ENCODE results near the gene MRPL34. TPM values are rescaled to one million over a fixed set of nuclear protein-coding genes. Genes with fewer than 3 reads are reported as not detected.
A peak's percentile ranks its signal among the peaks of the same experiment; 100 is the strongest.

MRPL34 gene
- total and polyA plus RNA-seq, 9 of the 15 experiments (the other 6 are each of a cell fraction or from before 2014, with no cell fraction given) = 11.5 to 256 (median 72.5) TPM

- no peak for TF ChIP-seq RBM34 (IDR thresholded peaks at IDR 0.05; ENCODE audit: borderline replicate concordance, insufficient read depth, low read length)
- no peak for TF ChIP-seq ATF1 (CRISPR knock-in tag; IDR thresholded peaks at IDR 0.05)
- no peak for TF ChIP-seq ATF1 (tag; IDR thresholded peaks at IDR 0.05)
These were observed 45.7 kb upstream of the MRPL34 start (continued) for GRCh38 chr19:17259934-17260333.

GRCh38 chr19:17260842-17261325 is 44.8 kb upstream of the MRPL34 start:
- no TSS peak for BruUV-seq (replicated peaks)
- Histone ChIP-seq H3K27ac (ENCODE audit: extremely low read depth, low read depth, low read length) (peak overlapping the region; percentile 43; the same call in 2 of the 3 replicates), H3K9me3 (replicated peaks; ENCODE audit: control insufficient read depth, insufficient read depth, low read depth, low read length) (no peaks in the 10 kb centered on the region), H3K4me3 (no peak overlapping the region), H4K20me1 (replicated peaks; ENCODE audit: control insufficient read depth, insufficient read depth, low read length) (no peaks in the 10 kb centered on the region), H3K36me3 (ENCODE audit: control insufficient read depth, insufficient read depth, low read length) (no peaks in the 10 kb centered on the region), H3K4me2 (ENCODE audit: insufficient read depth, low read length) (peak overlapping the region; percentile 23; the same call in 1 of the 2 replicates), H3K4me1 (replicated peaks in 1 of 2; ENCODE audit: control insufficient read depth in 2 of 2, insufficient read depth in 2 of 2, low read length in 2 of 2) (peaks cover 3 to 17% of the 10 kb centered on the region in 2 experiments; a peak in 3 of 5 replicates), H3K9me1 (ENCODE audit: control insufficient read depth, insufficient read depth, low read length) (no peaks in the 10 kb centered on the region), H2AFZ (ENCODE audit: low read depth, low read length) (peak overlapping the region; percentile 95), H3K9ac (ENCODE audit: insufficient read depth in 1 of 2, low read depth in 2 of 2, low read length in 2 of 2) (peak overlapping the region; percentile 24 to 83; a peak in 2 of 4 replicates), H3K79me2 (ENCODE audit: control insufficient read depth, insufficient read depth, low read length) (no peaks in the 10 kb centered on the region), H3K27me3 (ENCODE audit: control insufficient read depth in 2 of 2, insufficient read depth in 2 of 2, low read length in 2 of 2) (no peaks in the 10 kb centered on the region)
- CTCF ChIA-PET (ENCODE audit: low intra/inter-chr PET ratio) = interaction anchor here (0.9 to 2.0 kb wide), 3 partner anchors 21 to 194 kb away, joined by 4 to 7 read pairs (median 4); no protein-coding TSS in a partner anchor
- peak; percentile 90 to 94 (median 90) for DNase-seq (ENCODE audit: extremely low read depth in 1 of 4, low spot score in 3 of 4)
- POLR2A ChIA-PET = interaction anchor here (0.7 to 1.1 kb wide), 5 partner anchors 12 to 161 kb away, joined by 3 to 4 read pairs (median 3); no protein-coding TSS in a partner anchor
- in situ Hi-C loops (cut with MboI) = no loop called here
- FAIRE-seq = peak; percentile 96
- ATAC-seq = peak; percentile 99
- intact Hi-C loops (cut with micrococcal nuclease) = loop anchor here (2.0 kb wide), 1 partner anchor 48 kb away; the partner anchor contains the start of gene DDA1
- WGBS (ENCODE audit: insufficient coverage, low coverage, missing lambda C conversion rate) = under 1% methylated on average over 15 of the region's 15 CpGs
- TF ChIP-seq ZNF561 (CRISPR knock-in tag; conservative IDR thresholded peaks at IDR 0.05) (no peak), ZNF24 (IDR thresholded peaks at IDR 0.05) (no peak), WHSC1 (IDR thresholded peaks at IDR 0.05; ENCODE audit: low read length) (no peak), ZBTB11 (CRISPR knock-in tag; IDR thresholded peaks at IDR 0.05) (no peak), PML (IDR thresholded peaks at IDR 0.05; ENCODE audit: low read length) (no peak), TRIM28 (IDR thresholded peaks at IDR 0.05) (no peak), PHTF2 (CRISPR knock-in tag; IDR thresholded peaks at IDR 0.05) (no peak), ZFP30 (CRISPR knock-in tag; IDR thresholded peaks at IDR 0.05; ENCODE audit: borderline replicate concordance) (no peak), HINFP (tag; conservative IDR thresholded peaks at IDR 0.05; ENCODE audit: low read depth) (no peak), GATA2 (CRISPR knock-in tag; IDR thresholded peaks at IDR 0.05) (no peak)

Measured in K562 (cell line).